Neural cell (in vitro differentiated cells): ENCODE measurements around the gene ALB. TPM values are rescaled to one million over a fixed set of nuclear protein-coding genes. Genes with fewer than 3 reads are reported as not detected.
"Not testable (repeated sequence)": the region's sequence is repeated elsewhere in the genome, so short reads cannot be mapped to it uniquely, and the experiment has no call there.

ENCODE experiments used
- H2AFZ ChIP-seq: fragments of 200-600, 300-800 bp; sonication (generic), shearing (Covaris generic); 2 replicates; pipeline ENCODE4 v1.6.0; 2014; ENCODE audit warnings: low read depth, mild to moderate bottlenecking, antibody characterized with exemption, low read length, moderate library complexity
- H3F3A ChIP-seq: fragments of 200-600 bp; shearing (Covaris generic); 2 replicates; pipeline ENCODE4 v1.6.1; 2016; ENCODE audit warnings: mild to moderate bottlenecking, moderate library complexity, mixed read lengths, antibody characterized with exemption, low read length; ENCODE audit not compliant: insufficient read depth, poor library complexity, severe bottlenecking
- H3K27ac ChIP-seq: fragments of 200-600, 300-800 bp; sonication (generic), shearing (Covaris generic); 2 replicates; pipeline ENCODE4 v1.5.1; 2014; ENCODE audit warnings: mild to moderate bottlenecking, low read length, moderate library complexity
- H3K27me3 ChIP-seq: fragments of 300-800, 200-600 bp; sonication (generic), shearing (Covaris generic); 2 replicates; pipeline ENCODE4 v1.6.0; 2014; ENCODE audit warnings: mild to moderate bottlenecking, low read depth, low read length, moderate library complexity; ENCODE audit not compliant: insufficient read depth
- H3K36me3 ChIP-seq: fragments of 300-800, 200-600 bp; sonication (generic), shearing (Covaris generic); 2 replicates; pipeline ENCODE4 v1.5.1; 2014; ENCODE audit warnings: mild to moderate bottlenecking, antibody characterized with exemption, low read length, moderate library complexity; ENCODE audit not compliant: insufficient read depth
- H3K4me2 ChIP-seq: fragments of 300-800, 200-600 bp; sonication (generic), shearing (Covaris generic); 2 replicates; pipeline ENCODE4 v1.6.0; 2014; ENCODE audit warnings: mild to moderate bottlenecking, low read length
- H3K4me3 ChIP-seq: fragments of 300-800, 200-600 bp; sonication (generic), shearing (Covaris generic); 2 replicates; pipeline ENCODE4 v1.5.1; 2014; ENCODE audit warnings: mild to moderate bottlenecking, low read length, moderate library complexity
- H3K79me2 ChIP-seq: fragments of 200-600 bp; shearing (Covaris generic); replicated peaks from 2 replicates; pipeline ENCODE4 v1.6.0; 2014; ENCODE audit warnings: mild to moderate bottlenecking, low read length, moderate library complexity; ENCODE audit not compliant: insufficient read depth
- H3K9ac ChIP-seq: fragments of 300-800, 200-600 bp; sonication (generic), shearing (Covaris generic); 2 replicates; pipeline ENCODE4 v1.6.1; 2016; ENCODE audit warnings: mild to moderate bottlenecking, low read length, mixed read lengths
- H3K9me2 ChIP-seq: fragments of 200-600 bp; shearing (Covaris generic); 2 replicates; pipeline ENCODE4 v1.6.1; 2016; ENCODE audit warnings: mild to moderate bottlenecking, low read length, mixed read lengths; ENCODE audit not compliant: insufficient read depth
- H3K9me3 ChIP-seq: fragments of 200-600, 300-800 bp; sonication (generic), shearing (Covaris generic); 2 replicates; pipeline ENCODE4 v1.6.1; 2016; ENCODE audit warnings: mild to moderate bottlenecking, mixed run types, low read length, moderate library complexity, mixed read lengths
- H4K20me1 ChIP-seq: fragments of 200-600 bp; shearing (Covaris generic); 2 replicates; pipeline ENCODE4 v1.6.1; 2016; ENCODE audit warnings: mild to moderate bottlenecking, mixed run types; ENCODE audit not compliant: insufficient read depth
- EP300 ChIP-seq: fragments of 450-650 bp; conservative IDR thresholded peaks from 2 replicates; pipeline ENCODE4 v1.6.1; 2014; ENCODE audit warnings: antibody characterized with exemption, mild to moderate bottlenecking, moderate library complexity; ENCODE audit not compliant: poor library complexity, severe bottlenecking
- EZH2 ChIP-seq: fragments of 200-600, 300-800 bp; shearing (Covaris generic), sonication (generic); IDR thresholded peaks from 2 replicates; pipeline ENCODE4 v1.6.1; 2014; ENCODE audit warnings: antibody characterized with exemption, low read length, borderline replicate concordance, mild to moderate bottlenecking; ENCODE audit not compliant: insufficient read depth, poor library complexity, severe bottlenecking
- MXI1 ChIP-seq: fragments of 450-650 bp; conservative IDR thresholded peaks from 2 replicates; pipeline ENCODE4 v1.6.1; 2014; ENCODE audit warnings: antibody characterized with exemption, mild to moderate bottlenecking; ENCODE audit not compliant: poor library complexity, severe bottlenecking
- POLR2AphosphoS5 ChIP-seq: IDR thresholded peaks from 2 replicates; pipeline ENCODE4 v1.6.1; 2012
- RAD21 ChIP-seq: fragments of 450-650 bp; conservative IDR thresholded peaks from 2 replicates; pipeline ENCODE4 v1.6.1; 2014; ENCODE audit warnings: antibody characterized with exemption, mild to moderate bottlenecking, moderate library complexity
- REST ChIP-seq: IDR thresholded peaks from 2 replicates; pipeline ENCODE4 v1.6.1; 2012; ENCODE audit warnings: borderline replicate concordance
- SMC3 ChIP-seq: fragments of 450-650 bp; conservative IDR thresholded peaks from 2 replicates; pipeline ENCODE4 v1.6.1; 2014; ENCODE audit warnings: antibody characterized with exemption, mild to moderate bottlenecking, moderate library complexity; ENCODE audit not compliant: poor library complexity
- TAF1 ChIP-seq: IDR thresholded peaks from 2 replicates; pipeline ENCODE4 v1.6.1; 2012; ENCODE audit warnings: low read depth
- polyA plus RNA-seq: library from polyadenylated mRNA; depleted of rRNA; stranded (reverse); fragments of >200 nt; gene quantifications from 2 replicates; pipeline ENCODE4 v1.2.3, GENCODE V29; 2014
- TF ChIP-seq, protein P1 (sequence below): fragments of 450-650 bp; IDR thresholded peaks from 2 replicates; pipeline ENCODE4 v1.5.1; 2014; ENCODE audit warnings: antibody characterized with exemption, mild to moderate bottlenecking, moderate library complexity; ENCODE audit not compliant: poor library complexity, severe bottlenecking

ALB gene
- polyA plus RNA-seq, 1 donor from 2014 or later = 3.4 TPM

- Histone ChIP-seq H3K9ac (no peak overlapping the region), H3K36me3 (no peaks in the 10 kb centered on the region), H3K79me2 (no peaks in the 10 kb centered on the region), H3K9me2 (no peaks in the 10 kb centered on the region), H3F3A (no peaks in the 10 kb centered on the region), H2AFZ (no peak overlapping the region), H3K4me2 (no peak overlapping the region), H3K27me3 (no peaks in the 10 kb centered on the region), H3K9me3 (no peaks in the 10 kb centered on the region), H3K27ac (no peak overlapping the region), H3K4me3 (no peak overlapping the region), H4K20me1 (no peaks in the 10 kb centered on the region)
- no peak for TF ChIP-seq TAF1
- TF ChIP-seq, protein P1, sequence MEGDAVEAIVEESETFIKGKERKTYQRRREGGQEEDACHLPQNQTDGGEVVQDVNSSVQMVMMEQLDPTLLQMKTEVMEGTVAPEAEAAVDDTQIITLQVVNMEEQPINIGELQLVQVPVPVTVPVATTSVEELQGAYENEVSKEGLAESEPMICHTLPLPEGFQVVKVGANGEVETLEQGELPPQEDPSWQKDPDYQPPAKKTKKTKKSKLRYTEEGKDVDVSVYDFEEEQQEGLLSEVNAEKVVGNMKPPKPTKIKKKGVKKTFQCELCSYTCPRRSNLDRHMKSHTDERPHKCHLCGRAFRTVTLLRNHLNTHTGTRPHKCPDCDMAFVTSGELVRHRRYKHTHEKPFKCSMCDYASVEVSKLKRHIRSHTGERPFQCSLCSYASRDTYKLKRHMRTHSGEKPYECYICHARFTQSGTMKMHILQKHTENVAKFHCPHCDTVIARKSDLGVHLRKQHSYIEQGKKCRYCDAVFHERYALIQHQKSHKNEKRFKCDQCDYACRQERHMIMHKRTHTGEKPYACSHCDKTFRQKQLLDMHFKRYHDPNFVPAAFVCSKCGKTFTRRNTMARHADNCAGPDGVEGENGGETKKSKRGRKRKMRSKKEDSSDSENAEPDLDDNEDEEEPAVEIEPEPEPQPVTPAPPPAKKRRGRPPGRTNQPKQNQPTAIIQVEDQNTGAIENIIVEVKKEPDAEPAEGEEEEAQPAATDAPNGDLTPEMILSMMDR = no peak
- no peak for TF ChIP-seq SMC3
- no peak for TF ChIP-seq POLR2AphosphoS5
- TF ChIP-seq EZH2 = no peak
- TF ChIP-seq RAD21 = no peak
- no peak for TF ChIP-seq EP300
- TF ChIP-seq REST = no peak
- TF ChIP-seq MXI1 = no peak
These were observed 15.2 kb upstream of the ALB start for GRCh38 chr4:73388887-73389286.

DNA sequence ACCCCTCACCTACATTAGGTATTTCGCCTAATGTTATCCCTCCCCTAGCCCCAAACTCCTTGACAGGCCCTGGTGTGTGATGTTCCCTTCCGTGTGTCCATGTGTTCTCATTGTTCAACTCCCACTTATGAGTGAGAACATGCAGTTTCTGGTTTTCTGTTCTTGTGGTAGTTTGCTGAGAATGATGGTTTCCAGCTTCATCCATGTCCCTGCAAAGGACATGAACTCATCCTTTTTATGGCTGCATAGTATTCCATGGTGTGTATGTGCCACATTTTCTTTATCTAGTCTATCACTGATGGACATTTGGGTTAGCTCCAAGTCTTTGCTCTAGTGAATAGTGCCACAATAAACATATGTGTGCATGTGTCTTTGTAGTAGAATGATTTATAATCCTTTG, 14.4 kb upstream of the ALB start:
- H4K20me1 ChIP-seq, H3K27ac ChIP-seq, H3K4me2 ChIP-seq, H3K9me3 ChIP-seq, H3K27me3 ChIP-seq, H3K36me3 ChIP-seq, H2AFZ ChIP-seq, H3K79me2 ChIP-seq, H3K4me3 ChIP-seq, H3K9ac ChIP-seq, H3F3A ChIP-seq, H3K9me2 ChIP-seq: not testable (repeated sequence)

GRCh38 chr4:73391774-73392173, 12.3 kb upstream of the ALB start:
- Histone ChIP-seq H3K27me3 (no peaks in the 10 kb centered on the region), H4K20me1 (no peaks in the 10 kb centered on the region)
- TF ChIP-seq EP300 = no peak
- TF ChIP-seq EZH2 = no peak
- no peak for TF ChIP-seq REST
- no peak for TF ChIP-seq RAD21
- TF ChIP-seq POLR2AphosphoS5 = no peak
- TF ChIP-seq MXI1 = no peak

More at GRCh38 chr4:73391774-73392173, 12.3 kb upstream of the ALB start:
- no peak overlapping the region for H3K27ac ChIP-seq
- H3K79me2 ChIP-seq = no peaks in the 10 kb centered on the region
- no peaks in the 10 kb centered on the region for H3K36me3 ChIP-seq
- no peak overlapping the region for H3K4me3 ChIP-seq
- H3F3A ChIP-seq = no peaks in the 10 kb centered on the region
- no peaks in the 10 kb centered on the region for H3K9me3 ChIP-seq
- no peaks in the 10 kb centered on the region for H3K9me2 ChIP-seq
- H2AFZ ChIP-seq = no peak overlapping the region
- H3K9ac ChIP-seq = no peak overlapping the region
- no peak overlapping the region for H3K4me2 ChIP-seq
